Measurements from ENCODE around the gene EHD1. TPM values are rescaled to one million over a fixed set of nuclear protein-coding genes. Genes with fewer than 3 reads are reported as not detected.
"Not testable (repeated sequence)": the region's sequence is repeated elsewhere in the genome, so short reads cannot be mapped to it uniquely, and the experiment has no call there.

EHD1 gene
- total RNA-seq, 1 donor, result 183 TPM

DNA sequence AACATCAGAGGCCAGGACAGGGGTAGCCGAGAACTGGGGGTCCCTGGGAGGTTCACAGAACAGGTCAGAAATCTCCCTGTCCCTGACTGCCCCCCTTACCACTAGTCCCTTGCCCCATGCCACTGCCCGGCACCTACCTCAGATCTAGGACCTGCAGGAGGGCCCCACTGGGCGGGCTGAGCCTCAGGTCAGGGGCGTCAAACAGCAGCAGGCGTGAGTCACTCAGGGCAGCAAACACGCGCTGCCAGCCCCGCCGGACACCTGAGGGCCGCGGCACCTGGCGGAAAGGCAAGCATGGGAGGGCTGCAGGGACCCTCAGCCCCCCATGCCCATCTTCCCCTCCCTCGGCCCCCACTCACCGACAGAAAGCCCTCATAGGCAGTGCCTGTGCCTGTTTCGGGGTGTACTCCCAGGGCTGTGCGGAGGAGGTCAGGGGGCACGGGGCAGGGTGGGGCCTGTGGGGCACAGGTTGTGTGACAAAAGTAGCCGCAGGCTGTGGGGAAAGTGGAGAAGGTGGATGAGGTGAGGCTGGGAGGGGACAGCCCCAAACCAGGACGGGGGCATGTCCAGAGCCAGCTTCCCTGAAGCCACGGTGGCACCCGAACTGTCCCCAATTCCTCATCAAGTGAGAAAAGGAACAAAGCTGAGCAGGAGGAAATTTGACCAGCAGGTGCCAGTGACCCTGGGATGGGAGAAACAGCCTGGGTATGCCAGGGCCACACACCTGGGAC, 45.8 kb downstream of the EHD1 start:
- Histone ChIP-seq H3K9me3 (ENCODE audit: low read depth, low read length) (no peaks in the 10 kb centered on the region), H3K4me1 (ENCODE audit: insufficient read depth, low read length) (no peaks in the 10 kb centered on the region), H3K27me3 (ENCODE audit: insufficient read depth, low read length) (no peaks in the 10 kb centered on the region), H3K4me3 (ENCODE audit: low read length) (no peak overlapping the region)

DNA sequence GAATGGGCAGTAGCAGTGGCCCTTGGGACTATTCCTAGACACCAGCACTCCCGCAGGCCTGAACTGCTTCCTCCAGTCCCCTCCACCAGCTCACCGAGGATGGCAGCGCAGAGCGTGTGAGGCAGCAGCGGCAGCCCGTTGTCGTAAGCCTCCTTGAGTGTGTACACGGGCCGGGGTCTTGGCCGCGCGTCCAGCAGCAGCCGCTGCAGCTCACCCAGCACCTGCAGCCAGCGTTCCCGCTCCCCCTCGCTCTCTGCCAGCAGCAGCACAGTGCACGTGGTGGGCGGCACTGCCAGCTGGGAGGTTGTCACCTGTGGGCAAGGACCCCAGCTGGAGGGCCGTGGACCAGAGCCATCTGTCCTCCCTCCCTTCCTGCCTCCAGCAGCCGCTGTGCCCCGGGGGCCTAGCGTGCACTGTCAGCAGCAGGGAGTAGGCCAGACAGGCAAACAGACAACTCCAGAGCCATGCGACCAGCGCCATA, 47.0 kb downstream of the EHD1 start:
- Histone ChIP-seq H3K4me1 (ENCODE audit: insufficient read depth, low read length) (no peaks in the 10 kb centered on the region), H3K27me3 (ENCODE audit: insufficient read depth, low read length) (no peaks in the 10 kb centered on the region), H3K9me3 (ENCODE audit: low read depth, low read length) (no peaks in the 10 kb centered on the region), H3K4me3 (ENCODE audit: low read length) (no peak overlapping the region)

DNA sequence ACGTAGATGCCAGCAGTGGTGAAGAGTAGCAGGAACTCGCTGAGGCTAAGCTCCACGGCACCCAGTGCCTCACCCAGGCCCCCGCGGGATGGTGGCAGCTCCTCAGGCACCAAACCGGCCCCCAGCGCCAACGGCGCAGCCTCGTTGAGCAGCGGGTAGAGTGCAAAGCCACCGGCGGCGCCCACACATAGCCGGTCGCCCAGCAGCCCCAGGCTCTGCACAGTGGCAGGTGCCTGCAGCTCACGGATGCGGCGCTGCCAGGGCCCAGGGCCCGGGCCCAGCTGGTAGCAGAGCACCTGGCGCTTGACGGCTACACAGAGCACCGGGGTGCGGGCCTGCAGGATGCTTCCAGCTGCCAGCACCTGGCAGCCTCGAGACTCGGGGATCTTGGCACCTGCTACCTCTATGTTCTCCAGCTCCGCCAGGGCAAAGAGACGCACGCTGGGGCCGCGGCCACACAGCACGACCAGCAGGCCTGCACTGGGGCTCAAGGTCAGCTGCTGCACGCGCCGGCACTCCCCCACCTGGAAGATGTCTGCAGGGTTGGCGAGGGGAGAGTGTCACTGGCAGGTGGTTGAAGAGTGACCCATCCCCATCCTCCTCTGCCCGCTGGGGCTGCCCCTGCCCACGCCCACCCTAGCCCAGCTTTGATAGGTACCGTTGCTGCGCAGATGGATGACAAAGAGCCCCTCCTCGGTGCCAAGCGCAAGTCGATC, 48.7 kb downstream of the EHD1 start:
- no peak overlapping the region for H3K4me3 ChIP-seq (ENCODE audit: low read length)
- H3K9me3 ChIP-seq (ENCODE audit: low read depth, low read length), result no peaks in the 10 kb centered on the region
- no peaks in the 10 kb centered on the region for H3K4me1 ChIP-seq (ENCODE audit: insufficient read depth, low read length)
- no peaks in the 10 kb centered on the region for H3K27me3 ChIP-seq (ENCODE audit: insufficient read depth, low read length)

DNA sequence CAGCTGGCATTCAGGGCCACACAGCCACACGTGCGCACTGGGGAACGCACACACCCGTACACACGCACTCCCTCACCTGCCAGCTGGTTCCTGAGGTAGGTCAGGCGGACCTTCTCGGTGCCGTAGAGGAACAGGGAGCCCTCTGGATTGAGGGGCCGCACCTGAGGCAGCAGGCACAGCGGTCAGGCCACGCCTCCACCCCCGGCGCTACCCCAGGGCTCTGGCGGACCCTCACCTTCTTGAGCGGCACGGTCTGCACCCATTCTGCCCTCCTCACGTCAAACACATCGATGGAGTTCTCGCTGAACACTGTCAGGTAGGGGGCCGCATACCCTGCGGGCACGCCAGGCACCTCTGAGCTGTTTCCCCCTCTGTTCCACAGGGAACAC, 51.0 kb downstream of the EHD1 start:
- no peaks in the 10 kb centered on the region for H3K9me3 ChIP-seq (ENCODE audit: low read depth, low read length)
- H3K4me1 ChIP-seq (ENCODE audit: insufficient read depth, low read length), result no peaks in the 10 kb centered on the region
- H3K4me3 ChIP-seq (ENCODE audit: low read length), result no peak overlapping the region
- no peaks in the 10 kb centered on the region for H3K27me3 ChIP-seq (ENCODE audit: insufficient read depth, low read length)

DNA sequence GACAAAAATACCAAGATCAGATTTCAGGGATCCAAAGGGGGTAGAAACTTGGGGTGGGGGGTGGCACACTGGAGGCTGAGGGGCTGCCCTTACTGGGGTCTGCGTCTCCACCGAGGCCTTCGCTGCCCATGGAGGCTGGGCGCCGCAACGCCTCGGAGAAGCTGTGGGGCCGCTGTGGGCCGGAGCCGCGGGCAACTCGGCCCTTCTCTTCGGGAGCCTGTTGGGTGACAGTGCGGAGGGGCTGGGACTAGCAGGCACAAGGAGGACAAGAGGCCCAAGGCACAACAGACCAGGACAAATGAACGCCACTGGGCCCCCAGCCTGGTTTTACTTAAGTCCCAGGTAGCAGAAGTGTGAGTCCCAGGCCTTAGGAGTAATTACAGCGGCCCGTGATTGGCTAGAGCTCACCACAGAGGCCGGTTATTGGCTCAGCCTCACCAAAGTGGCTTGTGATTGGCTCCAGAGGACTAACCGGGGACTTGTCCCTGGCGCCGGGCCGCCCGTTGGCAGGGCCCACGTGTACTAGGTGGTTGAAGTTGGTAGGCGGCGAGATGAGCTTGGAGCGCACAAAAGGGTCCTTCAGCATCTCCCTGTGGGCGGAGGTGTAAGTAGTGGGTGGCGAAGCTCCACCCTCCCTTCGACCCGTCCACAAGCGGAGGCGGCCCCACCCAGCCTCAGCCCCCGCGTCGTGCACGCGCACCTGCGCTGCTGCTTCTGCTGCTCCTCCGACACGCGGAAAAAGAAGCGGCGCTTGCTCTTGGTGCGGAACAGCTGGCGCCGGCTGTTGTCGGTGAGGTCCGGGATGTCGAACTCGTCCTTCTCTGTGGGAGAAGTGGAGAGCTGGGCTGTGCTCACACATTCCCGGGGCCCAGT, 51.6 kb downstream of the EHD1 start:
- Histone ChIP-seq H3K9me3 (ENCODE audit: low read depth, low read length) (no peaks in the 10 kb centered on the region), H3K4me3 (ENCODE audit: low read length) (no peak overlapping the region), H3K4me1 (ENCODE audit: insufficient read depth, low read length) (no peaks in the 10 kb centered on the region), H3K27me3 (ENCODE audit: insufficient read depth, low read length) (no peaks in the 10 kb centered on the region)

DNA sequence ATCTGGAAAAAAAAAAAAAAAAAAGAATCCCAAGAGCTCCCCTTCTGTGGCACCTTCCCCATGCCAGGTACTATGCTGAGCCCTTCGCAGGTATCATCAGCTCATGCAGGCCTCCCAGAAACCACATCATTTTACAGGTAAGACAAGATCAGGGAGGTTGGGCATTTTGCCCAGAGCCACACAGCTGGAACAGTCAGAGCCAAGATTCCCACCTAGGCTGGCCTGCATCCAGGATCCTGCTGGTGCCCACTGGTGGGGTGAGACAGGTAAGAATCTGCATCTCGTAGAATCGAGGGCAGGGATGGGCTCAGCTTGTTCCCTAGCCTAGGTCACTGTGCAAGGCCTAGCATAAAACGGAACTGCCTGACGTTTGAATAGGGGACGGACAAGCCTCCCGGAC, 52.4 kb downstream of the EHD1 start:
- H3K4me1 ChIP-seq (ENCODE audit: insufficient read depth, low read length), result no peaks in the 10 kb centered on the region
- H3K27me3 ChIP-seq (ENCODE audit: insufficient read depth, low read length), result no peaks in the 10 kb centered on the region
- no peaks in the 10 kb centered on the region for H3K9me3 ChIP-seq (ENCODE audit: low read depth, low read length)
- no peak overlapping the region for H3K4me3 ChIP-seq (ENCODE audit: low read length)

DNA sequence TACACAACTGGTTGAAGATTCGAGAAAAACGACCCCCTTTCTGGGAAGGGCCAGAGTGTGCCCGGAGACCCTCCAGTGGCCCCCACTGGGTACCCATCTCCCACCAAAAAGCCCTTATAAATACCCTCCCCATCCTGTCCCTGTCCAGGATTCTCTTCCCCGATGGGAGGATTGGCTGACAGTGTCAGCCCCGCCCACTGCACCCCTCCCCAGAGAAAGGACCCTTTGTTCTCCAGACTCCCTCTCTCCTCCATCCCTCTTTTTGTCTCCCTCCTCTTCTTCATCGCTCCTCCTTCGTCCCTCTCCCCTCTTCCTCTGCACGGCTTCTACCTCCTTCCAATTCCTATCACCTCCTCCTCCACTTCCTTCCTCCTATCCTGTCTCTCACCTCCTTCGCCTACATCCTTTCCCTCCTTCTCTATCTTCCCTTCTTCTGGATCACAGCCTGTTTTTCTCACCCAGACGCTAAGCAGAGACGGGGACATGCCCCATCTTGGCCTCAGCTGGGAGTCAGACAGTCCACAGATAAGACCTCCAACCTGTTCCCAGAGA, 54.8 kb downstream of the EHD1 start:
- Histone ChIP-seq H3K9me3 (ENCODE audit: low read depth, low read length) (no peaks in the 10 kb centered on the region), H3K27me3 (ENCODE audit: insufficient read depth, low read length) (no peaks in the 10 kb centered on the region), H3K4me3 (ENCODE audit: low read length) (no peak overlapping the region), H3K4me1 (ENCODE audit: insufficient read depth, low read length) (no peaks in the 10 kb centered on the region)

DNA sequence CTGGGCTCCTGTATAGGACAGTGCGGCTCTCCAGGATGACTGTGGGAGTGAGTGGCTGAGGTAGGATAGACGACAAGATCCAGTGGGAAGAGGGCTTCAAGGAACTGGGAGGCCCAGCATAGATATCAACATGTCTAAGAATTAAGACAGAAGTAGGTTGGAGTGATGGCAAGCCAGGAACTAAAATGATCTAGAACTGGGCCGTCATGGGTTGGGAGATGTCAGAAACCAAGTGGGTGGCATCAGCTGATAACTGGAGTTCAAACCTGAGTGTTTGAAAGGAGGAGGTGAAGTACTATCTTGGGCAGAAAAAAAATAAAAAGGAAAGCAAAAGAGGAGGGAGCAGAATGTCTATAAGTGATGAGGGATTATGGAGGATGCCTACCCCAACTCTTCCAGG, 60.9 kb downstream of the EHD1 start:
- Histone ChIP-seq H3K9me3 (ENCODE audit: low read depth, low read length) (no peaks in the 10 kb centered on the region), H3K27me3 (ENCODE audit: insufficient read depth, low read length) (no peaks in the 10 kb centered on the region), H3K4me1 (ENCODE audit: insufficient read depth, low read length) (no peaks in the 10 kb centered on the region), H3K4me3 (ENCODE audit: low read length) (no peak overlapping the region)

DNA sequence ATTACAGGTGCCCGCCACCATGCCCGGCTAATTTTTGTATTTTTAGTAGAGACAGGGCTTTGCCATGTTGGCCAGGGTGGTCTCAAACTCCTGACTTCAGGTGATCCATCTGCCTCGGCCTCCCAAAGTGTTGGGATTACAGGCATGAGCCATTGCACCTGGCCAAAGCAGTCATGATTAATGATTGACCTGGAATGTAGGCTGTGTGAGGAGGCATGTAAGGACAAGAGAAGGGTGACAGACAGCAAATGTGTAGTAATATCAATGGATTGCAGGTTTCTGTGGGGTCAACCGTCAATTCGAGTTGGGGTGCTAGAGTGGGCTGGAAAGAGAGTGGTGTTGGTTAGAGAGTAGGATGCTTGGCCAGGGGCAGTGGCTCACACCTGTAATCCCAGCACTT, 63.0 kb downstream of the EHD1 start:
- not testable (repeated sequence) for H3K4me3 ChIP-seq (ENCODE audit: low read length); H3K4me1 ChIP-seq (ENCODE audit: insufficient read depth, low read length); H3K27me3 ChIP-seq (ENCODE audit: insufficient read depth, low read length); H3K9me3 ChIP-seq (ENCODE audit: low read depth, low read length)

DNA sequence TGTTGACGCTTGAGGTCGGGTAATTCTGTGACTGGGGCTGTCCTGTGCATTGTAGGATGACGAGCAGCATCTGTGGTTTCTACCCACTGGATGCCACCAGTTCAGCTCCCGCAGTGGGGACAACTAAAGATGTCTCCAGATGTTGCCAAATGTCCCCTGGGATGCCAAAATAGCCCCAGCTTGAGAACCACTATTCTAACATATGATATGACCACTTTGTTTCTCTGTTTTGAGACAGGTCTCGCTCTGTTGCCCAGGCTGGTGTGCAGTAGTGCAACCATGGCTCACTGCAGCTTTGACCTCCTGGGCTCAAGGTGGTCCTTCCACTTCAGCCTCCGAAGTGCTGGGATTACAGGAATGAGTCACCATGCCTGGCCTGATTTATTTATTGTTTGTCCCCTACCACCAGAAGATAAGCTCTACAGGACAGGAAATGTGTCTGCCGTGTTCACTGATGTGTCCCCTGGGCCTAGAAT, 63.7 kb downstream of the EHD1 start:
- Histone ChIP-seq H3K27me3 (ENCODE audit: insufficient read depth, low read length) (no peaks in the 10 kb centered on the region), H3K4me1 (ENCODE audit: insufficient read depth, low read length) (peaks cover 7% of the 10 kb centered on the region), H3K4me3 (ENCODE audit: low read length) (no peak overlapping the region), H3K9me3 (ENCODE audit: low read depth, low read length) (no peaks in the 10 kb centered on the region)

DNA sequence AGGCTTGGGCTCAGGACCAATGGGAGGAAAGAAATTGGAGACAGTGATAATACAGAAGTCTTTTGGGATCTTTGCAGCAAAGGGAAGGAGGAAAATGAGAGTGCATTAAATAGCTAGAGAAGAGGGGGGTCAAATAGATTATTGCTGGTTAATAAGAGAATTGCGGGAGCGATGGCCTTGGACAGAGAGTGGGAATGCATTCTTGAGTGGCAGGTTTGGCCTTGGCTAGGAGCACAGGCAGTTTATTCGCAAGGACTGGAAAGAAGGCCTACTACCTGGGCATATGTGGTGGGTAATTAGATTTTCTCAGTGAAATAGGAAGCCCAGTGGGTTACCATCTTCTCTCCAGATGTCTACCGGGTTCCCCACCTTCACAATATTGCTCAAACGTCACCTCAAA, 64.6 kb downstream of the EHD1 start:
- H3K27me3 ChIP-seq (ENCODE audit: insufficient read depth, low read length), result no peaks in the 10 kb centered on the region
- peaks cover 15% of the 10 kb centered on the region for H3K4me1 ChIP-seq (ENCODE audit: insufficient read depth, low read length)
- no peaks in the 10 kb centered on the region for H3K9me3 ChIP-seq (ENCODE audit: low read depth, low read length)
- no peak overlapping the region for H3K4me3 ChIP-seq (ENCODE audit: low read length)

DNA sequence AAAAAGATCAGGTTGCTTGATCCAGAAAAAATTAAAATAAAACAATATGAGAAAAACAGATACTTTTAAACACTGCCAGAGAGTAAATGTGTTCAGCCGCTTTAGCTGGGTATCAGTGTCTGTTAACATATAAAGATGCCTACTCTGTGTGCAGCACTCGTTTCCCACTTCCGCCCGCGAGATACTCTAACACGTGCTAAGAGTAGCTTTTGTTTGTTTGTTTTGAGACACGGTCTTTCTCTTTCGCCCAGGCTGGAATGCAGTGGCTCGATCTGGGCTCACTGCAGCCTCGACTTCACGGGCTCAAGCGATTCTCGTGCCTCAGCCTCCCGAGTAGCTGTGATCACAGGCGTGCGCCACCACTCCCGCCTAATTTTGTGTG, 67.5 kb downstream of the EHD1 start:
- H3K4me3 ChIP-seq (ENCODE audit: low read length), result peak overlapping the region; percentile 73
- H3K27me3 ChIP-seq (ENCODE audit: insufficient read depth, low read length), result no peaks in the 10 kb centered on the region
- H3K9me3 ChIP-seq (ENCODE audit: low read depth, low read length), result no peaks in the 10 kb centered on the region
- peaks cover 15% of the 10 kb centered on the region for H3K4me1 ChIP-seq (ENCODE audit: insufficient read depth, low read length)

DNA sequence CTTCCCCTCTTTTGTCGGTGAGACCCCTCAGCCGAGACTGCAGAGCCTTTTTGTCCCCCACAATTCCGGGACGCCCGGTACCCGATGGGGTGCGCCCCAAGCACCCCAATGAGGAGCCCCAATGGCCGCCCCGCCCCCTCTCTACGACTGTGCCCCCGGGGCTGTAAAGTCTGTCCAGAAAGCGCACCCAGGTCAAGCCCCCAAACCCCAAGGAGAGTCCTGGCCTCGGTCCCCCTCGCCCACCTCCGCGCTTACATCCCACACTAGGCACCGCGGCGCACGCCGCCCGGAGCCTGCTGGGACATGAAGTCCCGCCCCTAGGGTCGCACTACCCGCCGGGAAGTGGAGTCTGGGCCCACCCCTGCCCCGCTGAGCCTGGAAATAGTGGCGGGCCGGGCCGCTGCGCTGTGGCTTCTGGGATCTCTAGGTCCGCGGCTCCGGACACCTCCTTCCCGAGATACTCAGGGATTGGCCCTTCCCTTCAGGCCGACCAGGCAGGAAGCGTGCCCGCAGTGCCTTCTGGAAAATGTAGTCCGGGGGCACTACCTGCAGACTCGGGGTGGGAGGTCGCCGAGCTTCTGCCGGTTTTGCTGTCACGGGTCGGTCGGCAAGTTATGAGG, 68.0 kb downstream of the EHD1 start, which contains the start of gene MEN1:
MEN1 (minus strand) TSS at position 281 of the 620 bp plus-strand sequence. CDS start 442 bp downstream, outside the sequence.
- peaks cover 15% of the 10 kb centered on the region for H3K4me1 ChIP-seq (ENCODE audit: insufficient read depth, low read length)
- H3K27me3 ChIP-seq (ENCODE audit: insufficient read depth, low read length), result no peaks in the 10 kb centered on the region
- H3K9me3 ChIP-seq (ENCODE audit: low read depth, low read length), result no peaks in the 10 kb centered on the region
- H3K4me3 ChIP-seq (ENCODE audit: low read length), result peak within 1 kb of the TSS; percentile 73

DNA sequence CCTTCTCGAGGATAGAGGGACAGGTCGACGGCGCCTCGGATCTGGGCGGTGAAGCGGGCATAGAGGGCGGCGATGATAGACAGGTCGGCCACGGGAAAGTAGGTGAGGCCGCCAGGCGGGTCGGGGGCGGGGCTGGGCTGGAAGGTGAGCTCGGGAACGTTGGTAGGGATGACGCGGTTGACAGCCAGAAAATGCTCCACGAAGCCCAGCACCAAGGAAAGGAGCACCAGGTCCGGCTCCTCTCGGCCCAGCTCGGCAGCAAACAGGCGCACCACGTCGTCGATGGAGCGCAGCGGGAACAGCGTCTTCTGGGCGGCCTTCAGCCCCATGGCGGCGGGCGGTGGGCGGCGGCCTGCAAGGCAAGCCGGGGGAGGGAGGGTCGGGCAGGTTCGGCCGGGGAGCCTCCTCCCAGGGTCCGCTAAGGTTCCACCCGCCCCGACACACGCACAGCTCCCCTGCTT, 68.6 kb downstream of the EHD1 start:
- peak overlapping the region; percentile 73 for H3K4me3 ChIP-seq (ENCODE audit: low read length)
- H3K9me3 ChIP-seq (ENCODE audit: low read depth, low read length), result no peaks in the 10 kb centered on the region
- H3K27me3 ChIP-seq (ENCODE audit: insufficient read depth, low read length), result no peaks in the 10 kb centered on the region
- peaks cover 15% of the 10 kb centered on the region for H3K4me1 ChIP-seq (ENCODE audit: insufficient read depth, low read length)

Data from mononuclear cell (primary cell).